ENCODE data around the gene PTPRN2. TPM values are rescaled to one million over a fixed set of nuclear protein-coding genes. Genes with fewer than 3 reads are reported as not detected.

PTPRN2 gene
- total RNA-seq, 2 experiments from 2014 or later: 0.70 TPM; not detected in 1

- intact Hi-C loops (cut with micrococcal nuclease; ENCODE audit: unreplicated experiment): no loop called here
- no peaks in the 10 kb centered on the region for H3K9me2 ChIP-seq (ENCODE audit: insufficient read depth, low read length)
- H3K4me3 ChIP-seq (ENCODE audit: low read depth, low read length, poor library complexity, severe bottlenecking): no peak overlapping the region
- H3K79me2 ChIP-seq (ENCODE audit: insufficient read depth, low read depth, low read length): no peaks in the 10 kb centered on the region
- TF ChIP-seq EZH2phosphoT487 (IDR thresholded peaks at IDR 0.05; ENCODE audit: borderline replicate concordance, low read depth, low read length): no peak
- TF ChIP-seq CTCF (conservative IDR thresholded peaks at IDR 0.05; ENCODE audit: low read length): no peak
- POLR2A ChIA-PET: no interaction called here
- H3K4me1 ChIP-seq (ENCODE audit: insufficient read depth, low read length, poor library complexity, severe bottlenecking): no peaks in the 10 kb centered on the region
- no peak for DNase-seq (ENCODE audit: low spot score)
- H4K20me1 ChIP-seq (ENCODE audit: insufficient read depth, low read length): no peaks in the 10 kb centered on the region
- CTCF ChIA-PET (ENCODE audit: unreplicated experiment): no interaction called here
- no peak overlapping the region for H2AFZ ChIP-seq (ENCODE audit: low read length)
- no peak overlapping the region for H3K27ac ChIP-seq (ENCODE audit: low read depth, low read length, poor library complexity, severe bottlenecking)
- H3K36me3 ChIP-seq (ENCODE audit: insufficient read depth, low read length): no peaks in the 10 kb centered on the region
- BruUV-seq (replicated peaks): no TSS peak
- H3K9me3 ChIP-seq (ENCODE audit: low read length): no peaks in the 10 kb centered on the region
- H3K4me2 ChIP-seq (ENCODE audit: low read length): no peak overlapping the region
Observed at GRCh38 chr7:157497744-157498651, 1089.6 kb downstream of the PTPRN2 start.

- no TSS peak for BruUV-seq (replicated peaks)
- DNase-seq (ENCODE audit: low spot score): no peak
- no peaks in the 10 kb centered on the region for H4K20me1 ChIP-seq (ENCODE audit: insufficient read depth, low read length)
- H3K4me1 ChIP-seq (ENCODE audit: insufficient read depth, low read length, poor library complexity, severe bottlenecking): no peaks in the 10 kb centered on the region
- no peak overlapping the region for H3K4me3 ChIP-seq (ENCODE audit: low read depth, low read length, poor library complexity, severe bottlenecking)
- ChIA-PET POLR2A (no interaction called here), CTCF (ENCODE audit: unreplicated experiment) (no interaction called here)
- TF ChIP-seq CTCF (conservative IDR thresholded peaks at IDR 0.05; ENCODE audit: low read length) (no peak), EZH2phosphoT487 (IDR thresholded peaks at IDR 0.05; ENCODE audit: borderline replicate concordance, low read depth, low read length) (no peak)
- no peaks in the 10 kb centered on the region for H3K36me3 ChIP-seq (ENCODE audit: insufficient read depth, low read length)
- intact Hi-C loops (cut with micrococcal nuclease; ENCODE audit: unreplicated experiment): no loop called here
- no peak overlapping the region for H3K27ac ChIP-seq (ENCODE audit: low read depth, low read length, poor library complexity, severe bottlenecking)
- no peaks in the 10 kb centered on the region for H3K9me2 ChIP-seq (ENCODE audit: insufficient read depth, low read length)
- H2AFZ ChIP-seq (ENCODE audit: low read length): no peak overlapping the region
- H3K79me2 ChIP-seq (ENCODE audit: insufficient read depth, low read depth, low read length): no peaks in the 10 kb centered on the region
- no peaks in the 10 kb centered on the region for H3K9me3 ChIP-seq (ENCODE audit: low read length)
- no peak overlapping the region for H3K4me2 ChIP-seq (ENCODE audit: low read length)
Observed at GRCh38 chr7:157497367-157497743, 1090.3 kb downstream of the PTPRN2 start.

All from OCI-LY7 (cell line).